ENCODE measurements around the gene ABHD6.

The ABHD6 gene

DNA sequence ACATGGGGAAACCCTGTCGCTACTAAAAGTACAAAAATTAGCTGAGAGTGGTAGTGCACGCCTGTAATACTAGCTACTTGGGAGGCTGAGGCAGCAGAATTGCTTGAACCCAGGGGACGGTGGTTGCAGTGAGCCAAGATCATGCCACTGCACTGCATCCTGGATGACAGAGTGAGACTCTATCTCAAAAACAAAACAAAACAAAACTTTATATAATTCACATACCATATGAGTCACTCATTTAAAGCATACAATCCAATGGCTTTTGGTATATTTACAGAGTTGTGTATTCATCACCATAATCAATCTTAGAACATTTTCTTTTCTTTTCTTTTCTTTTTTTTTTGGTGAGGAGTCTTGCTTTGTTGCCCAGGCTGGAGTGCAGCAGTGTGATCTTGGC lies 103.8 kb downstream of the ABHD6 start:
- TF ChIP-seq, protein P1, sequence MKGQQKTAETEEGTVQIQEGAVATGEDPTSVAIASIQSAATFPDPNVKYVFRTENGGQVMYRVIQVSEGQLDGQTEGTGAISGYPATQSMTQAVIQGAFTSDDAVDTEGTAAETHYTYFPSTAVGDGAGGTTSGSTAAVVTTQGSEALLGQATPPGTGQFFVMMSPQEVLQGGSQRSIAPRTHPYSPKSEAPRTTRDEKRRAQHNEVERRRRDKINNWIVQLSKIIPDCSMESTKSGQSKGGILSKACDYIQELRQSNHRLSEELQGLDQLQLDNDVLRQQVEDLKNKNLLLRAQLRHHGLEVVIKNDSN (IDR thresholded peaks at IDR 0.05) = no peak
- no peak for TF ChIP-seq TAF1 (IDR thresholded peaks at IDR 0.05; ENCODE audit: low read depth)
- TF ChIP-seq, protein P2, sequence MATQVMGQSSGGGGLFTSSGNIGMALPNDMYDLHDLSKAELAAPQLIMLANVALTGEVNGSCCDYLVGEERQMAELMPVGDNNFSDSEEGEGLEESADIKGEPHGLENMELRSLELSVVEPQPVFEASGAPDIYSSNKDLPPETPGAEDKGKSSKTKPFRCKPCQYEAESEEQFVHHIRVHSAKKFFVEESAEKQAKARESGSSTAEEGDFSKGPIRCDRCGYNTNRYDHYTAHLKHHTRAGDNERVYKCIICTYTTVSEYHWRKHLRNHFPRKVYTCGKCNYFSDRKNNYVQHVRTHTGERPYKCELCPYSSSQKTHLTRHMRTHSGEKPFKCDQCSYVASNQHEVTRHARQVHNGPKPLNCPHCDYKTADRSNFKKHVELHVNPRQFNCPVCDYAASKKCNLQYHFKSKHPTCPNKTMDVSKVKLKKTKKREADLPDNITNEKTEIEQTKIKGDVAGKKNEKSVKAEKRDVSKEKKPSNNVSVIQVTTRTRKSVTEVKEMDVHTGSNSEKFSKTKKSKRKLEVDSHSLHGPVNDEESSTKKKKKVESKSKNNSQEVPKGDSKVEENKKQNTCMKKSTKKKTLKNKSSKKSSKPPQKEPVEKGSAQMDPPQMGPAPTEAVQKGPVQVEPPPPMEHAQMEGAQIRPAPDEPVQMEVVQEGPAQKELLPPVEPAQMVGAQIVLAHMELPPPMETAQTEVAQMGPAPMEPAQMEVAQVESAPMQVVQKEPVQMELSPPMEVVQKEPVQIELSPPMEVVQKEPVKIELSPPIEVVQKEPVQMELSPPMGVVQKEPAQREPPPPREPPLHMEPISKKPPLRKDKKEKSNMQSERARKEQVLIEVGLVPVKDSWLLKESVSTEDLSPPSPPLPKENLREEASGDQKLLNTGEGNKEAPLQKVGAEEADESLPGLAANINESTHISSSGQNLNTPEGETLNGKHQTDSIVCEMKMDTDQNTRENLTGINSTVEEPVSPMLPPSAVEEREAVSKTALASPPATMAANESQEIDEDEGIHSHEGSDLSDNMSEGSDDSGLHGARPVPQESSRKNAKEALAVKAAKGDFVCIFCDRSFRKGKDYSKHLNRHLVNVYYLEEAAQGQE (IDR thresholded peaks at IDR 0.05; ENCODE audit: low read depth) = no peak
- no peak for TF ChIP-seq TCF12 (IDR thresholded peaks at IDR 0.05; ENCODE audit: low read depth)
- TF ChIP-seq ZBTB7A (IDR thresholded peaks at IDR 0.05; ENCODE audit: low read depth) = no peak
- no peak for TF ChIP-seq EP300 (IDR thresholded peaks at IDR 0.05; ENCODE audit: borderline replicate concordance)
- TF ChIP-seq, protein P3, sequence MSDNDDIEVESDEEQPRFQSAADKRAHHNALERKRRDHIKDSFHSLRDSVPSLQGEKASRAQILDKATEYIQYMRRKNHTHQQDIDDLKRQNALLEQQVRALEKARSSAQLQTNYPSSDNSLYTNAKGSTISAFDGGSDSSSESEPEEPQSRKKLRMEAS (IDR thresholded peaks at IDR 0.05) = no peak
- no peak for TF ChIP-seq FOXM1 (IDR thresholded peaks at IDR 0.05; ENCODE audit: borderline replicate concordance, low read depth)
- no peak for TF ChIP-seq CEBPB (IDR thresholded peaks at IDR 0.05)
- TF ChIP-seq EGR1 (IDR thresholded peaks at IDR 0.05) = no peak
- TF ChIP-seq NFIC (IDR thresholded peaks at IDR 0.05) = no peak
- TF ChIP-seq TEAD4 (IDR thresholded peaks at IDR 0.05) = no peak
- no peak for TF ChIP-seq RAD21 (IDR thresholded peaks at IDR 0.05; ENCODE audit: low read depth)
- no peak for TF ChIP-seq CREB1 (IDR thresholded peaks at IDR 0.05; ENCODE audit: low read depth)
- no peak for TF ChIP-seq YY1 (IDR thresholded peaks at IDR 0.05; ENCODE audit: low read depth)

DNA sequence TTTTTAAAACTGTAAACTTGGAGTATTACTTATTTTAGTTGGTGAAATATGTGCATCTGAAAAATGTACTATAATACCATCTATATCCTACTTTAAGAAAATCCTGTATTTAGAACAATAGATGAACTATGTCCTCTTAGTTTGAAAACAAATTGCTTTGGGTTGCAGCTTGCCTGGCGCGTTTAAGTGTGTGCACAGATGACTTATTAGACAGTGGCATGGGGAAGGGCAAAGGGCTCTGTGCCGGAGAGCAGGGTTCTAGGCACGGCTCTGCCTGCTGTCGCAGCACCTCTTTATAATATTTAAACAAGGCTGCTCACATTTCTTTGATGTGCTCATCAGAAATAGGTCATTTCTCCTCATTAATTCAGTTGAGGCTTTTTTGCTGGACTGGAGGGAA lies 105.1 kb downstream of the ABHD6 start:
- TF ChIP-seq YY1 (IDR thresholded peaks at IDR 0.05; ENCODE audit: low read depth) (no peak), RAD21 (IDR thresholded peaks at IDR 0.05; ENCODE audit: low read depth) (no peak), ZBTB7A (IDR thresholded peaks at IDR 0.05; ENCODE audit: low read depth) (no peak), FOXM1 (IDR thresholded peaks at IDR 0.05; ENCODE audit: borderline replicate concordance, low read depth) (no peak)
- TF ChIP-seq, protein P3 (IDR thresholded peaks at IDR 0.05) = no peak
- TF ChIP-seq, protein P2 (IDR thresholded peaks at IDR 0.05; ENCODE audit: low read depth) = no peak
